Fibroblast of lung (primary cell): ENCODE results near the gene VAMP3. TPM values are rescaled to one million over a fixed set of nuclear protein-coding genes. Genes with fewer than 3 reads are reported as not detected.

Source experiments
- DNase-seq, 2 donors: peaks; one replicate each; pipeline versions ENCODE4 v3.0.0 to v3.0.0-alpha.2; 2010; ENCODE audit warnings: low read depth in 2 of 2
- H2AFZ ChIP-seq: 2 replicates; pipeline ENCODE4 v1.5.1; 2012; ENCODE audit warnings: low read length, control low read depth, inconsistent platforms
- H3K27ac ChIP-seq: 2 replicates; pipeline ENCODE4 v1.5.1; 2011; ENCODE audit warnings: low read length, control low read depth; ENCODE audit not compliant: insufficient read depth
- H3K27me3 ChIP-seq: 2 replicates; pipeline ENCODE4 v1.5.1; 2011; ENCODE audit warnings: mild to moderate bottlenecking, low read length; ENCODE audit not compliant: control insufficient read depth, insufficient read depth
- H3K36me3 ChIP-seq: 2 replicates; pipeline ENCODE4 v1.5.1; 2011; ENCODE audit warnings: low read length; ENCODE audit not compliant: control insufficient read depth, insufficient read depth
- H3K4me1 ChIP-seq: 2 replicates; pipeline ENCODE4 v1.5.1; 2011; ENCODE audit warnings: low read length; ENCODE audit not compliant: control insufficient read depth, insufficient read depth; ENCODE audit errors: extremely low read depth
- H3K4me2 ChIP-seq: 2 replicates; pipeline ENCODE4 v1.5.1; 2011; ENCODE audit warnings: low read length, control low read depth; ENCODE audit not compliant: insufficient read depth; ENCODE audit errors: extremely low read depth
- H3K4me3 ChIP-seq, 4 experiments: fragments of 200-600 bp in 1 of 4; sonication (generic) in 1 of 4; replicated peaks in 1 of 4; 2 replicates each; pipeline ENCODE4 v1.5.1; 2011 to 2016; ENCODE audit warnings: low read length in 4 of 4, low read depth in 3 of 4, mild to moderate bottlenecking in 3 of 4, control low read depth in 2 of 4, inconsistent platforms in 1 of 4, mixed read lengths in 1 of 4; ENCODE audit not compliant: insufficient read depth in 1 of 4; ENCODE audit errors: control extremely low read depth in 1 of 4
- H3K79me2 ChIP-seq: 2 replicates; pipeline ENCODE4 v1.5.1; 2012; ENCODE audit warnings: mild to moderate bottlenecking, low read length, inconsistent platforms; ENCODE audit not compliant: control insufficient read depth, insufficient read depth
- H3K9ac ChIP-seq: 2 replicates; pipeline ENCODE4 v1.5.1; 2011; ENCODE audit warnings: mild to moderate bottlenecking, low read length, control low read depth; ENCODE audit not compliant: insufficient read depth
- H3K9me3 ChIP-seq: 2 replicates; pipeline ENCODE4 v1.5.1; 2012; ENCODE audit warnings: low read depth, low read length; ENCODE audit not compliant: control insufficient read depth, insufficient read depth
- H4K20me1 ChIP-seq: 2 replicates; pipeline ENCODE4 v1.5.1; 2011; ENCODE audit warnings: low read length; ENCODE audit not compliant: control insufficient read depth, insufficient read depth; ENCODE audit errors: extremely low read depth
- CTCF ChIP-seq, 2 donors: IDR thresholded peaks in 1 of 2; conservative IDR thresholded peaks in 1 of 2; 1 replicate in 1 of 2; 2 replicates in 1 of 2; pipeline ENCODE4 v1.5.1; 2011 to 2012; ENCODE audit warnings: low read length in 2 of 2, control low read depth in 1 of 2, inconsistent platforms in 1 of 2, low read depth in 1 of 2, mild to moderate bottlenecking in 1 of 2
- EZH2 ChIP-seq: IDR thresholded peaks from 2 replicates; pipeline ENCODE4 v1.5.1; 2012; ENCODE audit warnings: low read length, control low read depth, mild to moderate bottlenecking; ENCODE audit errors: missing control alignments
- polyA plus RNA-seq, 2 donors: library from polyadenylated mRNA; depleted of rRNA in 1 of 2; stranded (reverse) in 1 of 2; unstranded in 1 of 2; fragments of >200 nt; gene quantifications; 2 replicates each; pipeline ENCODE4 v1.2.1, GENCODE V29; 2011 to 2012; ENCODE audit warnings: missing spikeins in 1 of 2
- total RNA-seq: library from RNA; depleted of rRNA; stranded (reverse); fragments of >200 nt; gene quantifications from 2 replicates; pipeline ENCODE4 v1.2.1, GENCODE V29; 2014

The VAMP3 gene
- total and polyA plus RNA-seq, 2 donors (not counting 1 experiment from before 2014, with no cell fraction given): 106 to 257 TPM

- TF ChIP-seq EZH2 (no peak), CTCF (conservative IDR thresholded peaks at IDR 0.05 in 1 of 2, IDR thresholded peaks at IDR 0.05 in 1 of 2; ENCODE audit: low read depth in 1 of 2, low read length in 2 of 2) (peak; percentile 22 to 45)
- H3K27ac ChIP-seq: no peak overlapping the region
- no peak overlapping the region for H3K9ac ChIP-seq
- no peaks in the 10 kb centered on the region for H3K9me3 ChIP-seq
- H3K79me2 ChIP-seq: no peaks in the 10 kb centered on the region
- H2AFZ ChIP-seq: no peak overlapping the region
- peaks cover 3% of the 10 kb centered on the region for H3K27me3 ChIP-seq
- H3K4me2 ChIP-seq: no peak overlapping the region
- no peaks in the 10 kb centered on the region for H3K36me3 ChIP-seq
- no peaks in the 10 kb centered on the region for H3K4me1 ChIP-seq
- H4K20me1 ChIP-seq: no peaks in the 10 kb centered on the region
- H3K4me3 ChIP-seq: no peak overlapping the region
- DNase-seq: peak; percentile 5 to 6
Measured at GRCh38 chr1:7755448-7755847, 15.6 kb upstream of the VAMP3 start.

GRCh38 chr1:7760245-7760644, 10.9 kb upstream of the VAMP3 start:
- H3K27me3 ChIP-seq: no peaks in the 10 kb centered on the region
- no peaks in the 10 kb centered on the region for H3K36me3 ChIP-seq
- H3K27ac ChIP-seq: no peak overlapping the region
- no peak overlapping the region for H3K9ac ChIP-seq
- H3K79me2 ChIP-seq: no peaks in the 10 kb centered on the region
- no peak overlapping the region for H3K4me3 ChIP-seq
- peak in 1 of 2 donors; percentile 30 for DNase-seq
- H3K4me1 ChIP-seq: no peaks in the 10 kb centered on the region
- no peaks in the 10 kb centered on the region for H3K9me3 ChIP-seq
- H2AFZ ChIP-seq: no peak overlapping the region
- no peaks in the 10 kb centered on the region for H4K20me1 ChIP-seq
- H3K4me2 ChIP-seq: no peak overlapping the region
- no peak for TF ChIP-seq EZH2
- no peak for TF ChIP-seq CTCF (conservative IDR thresholded peaks at IDR 0.05 in 1 of 2, IDR thresholded peaks at IDR 0.05 in 1 of 2; ENCODE audit: low read depth in 1 of 2, low read length in 2 of 2)

- Histone ChIP-seq H3K4me2 (no peak overlapping the region), H3K9ac (no peak overlapping the region), H2AFZ (no peak overlapping the region), H3K4me1 (no peaks in the 10 kb centered on the region), H4K20me1 (no peaks in the 10 kb centered on the region), H3K79me2 (no peaks in the 10 kb centered on the region), H3K9me3 (no peaks in the 10 kb centered on the region), H3K27me3 (no peaks in the 10 kb centered on the region), H3K36me3 (no peaks in the 10 kb centered on the region), H3K4me3 (no peak overlapping the region), H3K27ac (no peak overlapping the region)
- TF ChIP-seq EZH2 (no peak), CTCF (conservative IDR thresholded peaks at IDR 0.05 in 1 of 2, IDR thresholded peaks at IDR 0.05 in 1 of 2; ENCODE audit: low read depth in 1 of 2, low read length in 2 of 2) (no peak)
- DNase-seq: no peak
Measured at GRCh38 chr1:7761103-7761502, 10.0 kb upstream of the VAMP3 start.
